Activated CD4-positive, alpha-beta T cell treated with anti-CD3 and anti-CD28 coated beads for 4 hours (primary cell): Measurements from ENCODE around the gene CACNA1S.

Experiments
- DNase-seq, 2 donors: peaks; one replicate each; pipeline ENCODE4 v3.0.0-alpha.2; 2020

CACNA1S gene

DNA sequence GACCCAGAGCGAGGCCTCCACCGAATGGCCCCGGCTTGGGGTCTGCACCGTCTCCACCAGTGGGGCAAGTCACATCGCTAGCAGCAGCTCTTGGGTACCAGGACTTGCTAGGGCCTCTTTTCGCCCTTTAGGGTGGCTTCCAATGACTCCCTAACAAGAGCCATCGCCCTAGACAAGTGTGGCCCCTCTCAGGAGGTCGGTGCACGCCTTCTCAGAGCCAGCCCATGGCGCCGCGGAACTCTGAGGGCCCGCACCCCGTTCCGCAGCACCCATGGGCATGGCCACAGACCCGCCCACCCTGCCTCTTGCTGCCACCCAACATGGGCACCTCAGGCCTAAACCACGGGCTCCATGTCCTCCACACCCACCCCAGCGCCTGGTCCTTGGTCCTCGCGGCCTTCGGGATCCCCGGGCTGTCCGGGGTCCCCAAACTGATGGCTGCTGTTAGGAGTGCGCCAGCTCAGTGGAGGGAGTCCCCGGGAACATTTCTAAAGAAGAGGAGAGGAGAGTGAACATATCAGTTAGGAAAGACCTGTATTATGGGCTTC is 3.2 kb upstream of the CACNA1S start:
- no peak for DNase-seq

DNA sequence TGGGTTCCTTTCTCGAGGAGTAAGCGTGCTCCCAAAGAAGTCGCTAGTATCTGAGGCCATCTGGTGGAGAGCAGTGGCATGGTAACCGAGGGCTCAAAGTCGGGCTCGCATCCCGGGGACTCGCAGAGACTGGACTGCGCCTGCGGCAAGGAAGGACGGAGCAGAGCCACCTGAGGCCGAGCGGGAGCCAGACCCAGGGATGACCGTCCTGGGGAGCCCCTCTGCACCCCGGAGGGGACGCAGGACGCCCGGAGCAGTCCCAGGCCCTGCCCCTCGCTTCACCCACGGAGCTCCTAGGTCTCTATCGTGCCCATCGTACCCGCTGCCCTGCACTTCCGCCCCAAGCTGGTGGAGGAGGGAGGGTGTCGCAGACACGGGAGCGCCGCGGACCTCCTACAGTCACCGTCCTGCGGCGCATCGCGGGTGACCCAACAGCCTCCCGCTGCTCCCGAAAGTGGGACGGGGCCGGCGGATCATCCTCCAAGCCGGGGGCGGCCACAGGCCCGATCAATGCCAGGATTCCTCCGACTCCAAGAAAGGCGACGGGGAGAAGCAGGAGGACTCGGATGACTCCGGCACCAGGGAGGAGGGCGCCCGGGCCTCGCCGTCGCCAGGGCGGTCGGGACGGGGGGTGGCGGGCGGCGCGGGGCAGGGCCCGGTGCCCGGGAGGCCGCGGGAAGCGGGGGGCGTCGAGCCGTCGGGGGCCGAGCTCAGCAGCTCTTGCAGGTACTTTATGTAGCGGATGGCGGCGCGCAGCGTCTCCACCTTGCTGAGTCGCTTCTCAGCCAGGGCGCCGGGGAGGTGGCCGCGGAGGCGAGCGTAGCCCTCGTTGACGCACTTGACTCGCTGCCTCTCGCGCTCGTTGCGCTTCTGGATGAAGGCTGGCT is 2.3 kb upstream of the CACNA1S start:
- DNase-seq, result peak; percentile 65 to 69

DNA sequence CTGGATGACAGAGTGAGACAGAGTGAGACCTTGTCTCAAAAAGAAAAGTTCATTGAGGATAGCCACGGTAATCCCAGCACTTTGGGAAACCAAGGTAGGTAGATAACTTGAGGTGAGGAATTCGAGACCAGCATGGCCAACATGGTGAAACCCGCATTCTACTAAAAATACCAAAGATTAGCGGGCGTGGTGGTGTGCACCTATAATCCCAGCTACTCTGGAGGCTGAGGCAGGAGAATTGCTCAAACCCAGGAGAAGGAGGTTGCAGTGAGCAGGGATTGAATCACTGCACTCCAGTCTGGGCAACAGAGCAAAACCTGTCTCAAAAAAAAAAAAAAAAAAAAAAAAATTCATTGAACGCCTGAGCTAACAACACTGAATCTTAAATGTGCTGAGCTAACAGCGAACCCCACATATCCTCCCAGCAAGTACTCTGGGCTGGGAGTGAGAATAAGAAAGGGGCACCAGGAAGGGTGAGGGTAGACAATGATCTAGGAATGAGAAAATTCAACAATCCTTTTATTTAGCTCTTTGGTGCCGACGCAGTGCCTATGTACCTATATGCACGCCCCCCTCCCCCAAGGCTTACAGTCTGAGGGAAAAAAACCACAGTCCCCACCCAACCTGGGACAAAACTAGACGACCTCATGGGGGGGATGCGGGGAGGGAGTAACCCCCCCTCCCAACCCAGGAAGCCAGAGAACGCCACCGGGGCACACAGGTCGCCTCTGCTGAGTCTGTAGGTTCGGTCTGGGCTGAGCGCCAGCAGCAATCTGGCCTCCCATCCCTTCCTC is 1.4 kb upstream of the CACNA1S start:
- DNase-seq, result no peak

DNA sequence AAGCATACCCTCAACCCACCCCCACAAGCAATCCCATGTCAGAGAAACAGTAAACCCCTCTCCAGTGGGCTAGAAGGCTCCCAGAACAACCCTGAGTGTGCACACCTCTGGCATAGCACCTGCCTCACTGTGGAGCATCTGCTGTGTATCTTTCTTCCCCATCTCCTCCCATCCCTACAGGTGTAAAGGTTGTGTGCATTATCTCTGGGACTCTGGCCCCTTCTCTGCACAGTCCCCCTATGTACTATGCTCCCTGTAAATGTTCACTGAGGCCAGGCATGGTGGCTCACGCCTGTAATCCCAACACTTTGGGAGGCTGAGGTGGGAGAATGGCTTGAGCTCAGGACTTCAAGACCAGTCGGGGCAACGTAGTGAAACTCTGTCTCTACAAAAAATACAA is 700 bp upstream of the CACNA1S start:
- DNase-seq, result no peak

DNA sequence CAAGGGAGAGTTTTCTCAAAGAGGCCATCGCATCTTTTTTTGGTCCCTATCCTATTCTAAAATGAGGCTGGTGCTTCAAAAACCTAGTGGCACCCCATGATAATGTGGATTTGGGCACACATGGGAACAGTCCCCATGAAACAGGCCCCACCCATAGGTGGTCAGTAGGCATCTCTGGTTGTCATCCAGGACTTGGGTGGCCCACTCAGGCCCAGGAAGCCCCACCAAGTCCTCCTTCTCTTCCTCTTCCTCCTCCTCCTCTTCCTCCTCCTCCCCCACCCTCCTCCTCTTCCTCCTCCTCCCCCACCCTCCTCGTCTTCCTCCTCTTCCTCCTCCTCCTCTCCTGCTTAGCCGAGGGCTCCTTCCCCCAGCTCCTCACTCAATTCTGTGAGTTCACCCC is 554 bp downstream of the CACNA1S start:
- DNase-seq, result no peak

DNA sequence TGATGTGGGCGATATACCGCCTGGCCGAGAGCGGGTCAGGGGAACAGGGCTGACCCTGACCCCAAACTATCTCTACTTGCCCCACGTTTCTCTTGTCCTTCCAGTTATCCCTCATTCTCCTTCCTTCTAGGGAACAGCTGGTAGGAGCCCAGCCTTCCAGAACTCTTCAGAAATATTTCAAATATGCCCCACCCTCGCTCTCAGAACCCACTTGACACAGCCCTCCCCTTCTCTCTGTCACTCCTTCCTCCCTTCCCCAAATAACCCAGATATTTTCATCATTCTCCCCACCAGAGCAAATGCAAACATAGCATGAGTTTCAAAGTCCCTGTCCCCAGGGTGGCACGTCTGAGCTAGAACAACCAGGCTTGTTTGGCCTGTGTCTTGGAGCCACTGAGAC is 1.1 kb downstream of the CACNA1S start:
- DNase-seq, result no peak

DNA sequence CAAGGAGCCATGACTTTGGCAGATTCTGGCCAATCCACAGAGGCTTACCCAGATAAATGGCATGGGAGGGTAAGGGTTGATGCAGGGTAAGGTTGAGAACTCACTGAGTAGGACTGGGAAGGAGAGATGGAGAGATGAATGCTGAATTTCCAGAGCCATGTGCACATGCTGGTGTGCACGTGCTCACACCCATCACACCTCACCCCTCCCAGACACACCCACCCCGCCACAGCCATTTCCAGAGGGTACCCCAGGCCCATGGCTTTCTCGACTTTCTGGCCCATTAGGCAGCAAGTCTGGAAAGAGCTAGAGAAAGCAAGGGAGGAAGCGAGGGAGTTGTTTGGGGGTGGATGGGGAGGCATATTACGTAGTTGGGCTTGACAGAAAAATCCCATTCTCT is 1.6 kb downstream of the CACNA1S start:
- DNase-seq, result no peak

DNA sequence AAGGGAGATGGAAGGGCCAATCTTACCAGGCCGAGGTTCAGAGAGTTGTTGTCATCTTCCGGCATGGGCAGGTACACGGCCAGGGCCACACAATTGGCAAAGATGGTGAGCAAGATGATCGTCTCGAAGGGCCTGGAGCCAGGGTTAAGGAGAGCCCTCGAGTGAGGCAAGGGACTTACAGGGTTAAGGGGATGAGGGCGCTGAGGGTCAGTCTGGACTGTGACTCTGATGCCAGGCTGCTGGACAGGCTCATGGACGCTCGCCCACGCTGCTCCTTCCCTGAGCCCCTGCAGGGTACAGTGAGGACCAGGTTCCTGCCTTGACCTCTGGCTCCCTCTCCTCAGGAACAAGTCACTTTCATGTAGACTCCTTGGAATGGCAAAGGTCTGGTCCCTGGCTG is 2.1 kb downstream of the CACNA1S start:
- DNase-seq, result no peak

DNA sequence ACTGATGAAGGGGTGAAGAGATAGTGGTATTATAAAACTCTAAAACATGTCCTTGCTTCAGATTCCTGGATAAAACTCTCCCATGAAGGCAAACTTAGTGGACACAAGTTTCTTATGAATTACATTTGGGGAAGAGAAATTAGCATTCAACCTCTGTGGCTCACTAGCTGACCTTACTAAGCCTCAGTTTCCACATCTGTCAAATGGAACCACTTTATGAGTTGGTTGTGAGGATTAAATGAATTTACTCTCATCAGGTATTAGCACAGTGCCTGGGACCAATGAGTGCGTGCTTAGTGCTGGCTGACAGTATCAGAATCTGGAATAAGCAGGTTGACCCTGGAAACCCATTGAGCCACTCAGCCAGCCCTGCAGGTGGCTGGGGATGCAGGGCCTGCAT is 2.6 kb downstream of the CACNA1S start:
- DNase-seq, result no peak

DNA sequence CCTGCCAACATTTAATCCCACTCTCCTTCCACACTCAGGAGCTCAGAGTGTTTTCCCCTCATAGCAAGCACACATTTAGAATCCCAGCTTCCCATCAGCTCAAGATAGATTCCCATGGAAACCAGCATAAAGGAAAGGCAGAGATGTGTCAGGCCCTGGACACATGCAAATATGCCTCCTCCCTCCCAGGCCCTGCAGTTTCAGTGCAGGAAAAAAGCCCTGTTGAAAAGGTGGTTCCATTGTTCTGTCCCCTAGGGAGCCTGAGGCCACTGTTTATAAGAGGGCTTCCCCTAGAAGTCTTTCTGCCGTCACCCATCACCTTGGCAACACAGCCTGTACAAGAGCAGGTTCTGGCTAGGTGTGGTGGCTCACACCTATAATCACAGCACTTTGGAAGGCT is 3.6 kb downstream of the CACNA1S start:
- DNase-seq, result no peak

DNA sequence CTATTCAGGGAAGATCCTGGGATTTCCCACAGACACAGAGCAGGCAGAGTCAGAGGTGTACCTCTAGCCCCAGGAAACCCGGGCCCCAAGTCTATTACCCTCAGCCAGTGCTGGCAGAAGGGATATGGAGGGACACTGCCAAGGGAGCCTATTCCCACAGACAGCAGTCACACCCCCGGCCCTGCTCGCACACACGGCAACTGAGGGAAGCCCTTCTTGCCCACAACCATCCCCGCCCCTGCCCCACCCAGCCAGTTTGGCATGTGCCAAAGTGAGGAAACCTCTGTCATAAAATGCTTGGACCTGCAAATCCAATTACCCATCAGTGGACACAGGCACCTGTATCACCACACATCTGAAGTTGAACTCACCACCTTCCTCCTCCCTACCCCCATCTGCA is 6.5 kb downstream of the CACNA1S start:
- no peak for DNase-seq

DNA sequence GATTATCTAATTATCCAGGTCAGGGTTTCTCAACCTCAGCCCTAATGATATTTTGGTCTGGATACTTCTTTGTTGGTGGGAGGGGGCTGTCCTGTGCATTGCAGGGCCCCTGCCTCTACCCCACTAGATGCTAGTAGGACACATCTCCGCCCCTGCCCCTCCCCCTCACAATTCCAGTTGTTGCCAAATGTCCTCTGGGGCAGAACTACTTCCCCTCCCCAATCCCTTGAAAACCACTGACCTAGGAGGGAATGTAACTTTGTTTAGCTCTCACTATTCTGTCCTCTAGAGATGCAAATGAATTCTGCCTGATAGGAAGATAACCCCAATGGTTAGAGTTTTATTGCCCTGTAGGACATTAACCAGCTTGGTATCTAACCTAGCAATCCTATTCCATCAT is 8.1 kb downstream of the CACNA1S start:
- DNase-seq, result no peak

DNA sequence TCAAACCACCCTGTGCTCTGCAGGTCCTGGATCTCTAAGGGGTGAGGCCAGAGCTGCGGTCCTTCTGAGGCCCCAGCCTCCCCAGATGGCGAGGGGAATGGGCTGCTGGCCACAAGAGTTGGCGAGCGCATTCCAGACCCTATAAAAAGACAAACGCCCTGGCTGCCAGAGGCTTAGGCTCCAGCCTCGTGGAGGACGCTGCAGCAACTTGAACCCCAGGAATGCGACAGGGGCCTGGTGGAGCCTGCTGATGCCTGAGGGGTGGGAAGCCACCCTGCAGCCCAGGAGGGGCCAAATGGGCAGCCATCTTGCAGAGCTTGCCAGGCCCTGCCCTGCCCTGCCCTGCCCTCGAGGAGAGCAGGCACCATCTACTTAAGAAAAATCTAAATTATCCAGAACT is 8.6 kb downstream of the CACNA1S start:
- DNase-seq, result no peak

DNA sequence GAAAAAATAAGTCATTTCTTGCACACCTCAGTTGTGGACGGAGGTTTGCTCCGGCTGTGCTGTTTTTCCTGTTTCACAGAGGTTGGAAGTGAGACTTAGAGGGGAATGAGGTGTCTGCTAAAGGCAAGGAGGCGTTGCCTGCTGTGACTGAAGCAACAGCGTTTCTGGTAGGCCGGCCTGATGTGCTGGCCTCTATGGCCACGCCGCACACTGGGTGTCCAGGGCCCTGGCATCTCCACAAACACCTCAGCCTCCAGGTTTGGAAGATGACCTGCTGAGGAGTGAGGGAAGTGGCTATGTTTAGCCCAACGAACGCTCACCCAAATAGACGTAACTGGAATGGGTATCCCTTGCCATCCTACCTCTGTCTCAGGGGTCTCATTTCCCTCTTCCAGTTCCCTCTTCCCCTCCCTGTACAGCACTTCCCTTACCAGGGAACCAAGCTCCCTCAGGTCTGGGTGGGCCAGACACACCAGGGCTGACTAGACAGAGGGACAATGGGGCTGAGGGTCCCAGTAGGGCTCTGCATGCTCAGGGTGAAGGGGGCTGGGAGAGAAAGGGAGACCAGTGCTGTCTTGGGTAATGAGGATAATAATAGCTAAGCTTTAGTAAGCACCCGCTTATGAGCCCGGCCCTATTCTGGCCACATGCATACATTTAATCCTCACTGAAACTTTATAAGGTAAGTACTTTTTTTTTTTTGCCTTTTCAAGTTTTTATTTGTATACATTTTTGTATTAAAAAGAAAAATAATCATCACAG is 11.9 kb downstream of the CACNA1S start:
- no peak for DNase-seq

DNA sequence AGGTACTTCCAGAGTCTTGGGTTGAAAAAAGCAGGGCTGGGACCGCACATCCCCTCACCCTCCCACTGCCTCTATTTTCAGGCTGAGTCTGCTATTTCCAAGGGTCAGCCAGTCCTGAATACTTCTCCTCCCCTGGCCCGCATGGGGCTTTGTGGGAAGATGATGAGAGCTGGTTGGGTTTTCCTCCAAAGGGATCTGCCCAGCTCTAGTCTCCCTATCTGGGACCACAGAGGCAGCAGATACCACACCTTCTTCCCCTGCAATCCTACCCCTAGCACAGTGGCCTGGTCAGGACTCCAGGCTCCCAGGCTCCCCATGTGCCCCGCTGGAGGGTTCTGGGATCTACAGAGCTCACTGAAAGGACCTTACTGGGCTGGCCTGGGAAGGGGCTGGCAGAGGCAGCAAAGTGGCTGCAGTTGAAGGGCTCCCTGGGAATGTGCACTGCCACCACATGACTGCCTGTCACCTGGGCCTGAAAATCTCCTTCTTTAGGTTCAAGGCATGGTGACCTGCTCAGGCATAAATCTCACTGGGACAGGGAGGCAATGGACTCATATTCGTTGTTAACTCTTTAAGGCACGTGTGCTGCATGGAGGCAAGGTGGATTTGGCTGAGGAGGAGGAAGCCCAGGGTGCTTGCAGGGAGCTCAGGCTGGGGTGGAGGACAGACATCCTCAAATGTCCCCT is 13.1 kb downstream of the CACNA1S start:
- no peak for DNase-seq

DNA sequence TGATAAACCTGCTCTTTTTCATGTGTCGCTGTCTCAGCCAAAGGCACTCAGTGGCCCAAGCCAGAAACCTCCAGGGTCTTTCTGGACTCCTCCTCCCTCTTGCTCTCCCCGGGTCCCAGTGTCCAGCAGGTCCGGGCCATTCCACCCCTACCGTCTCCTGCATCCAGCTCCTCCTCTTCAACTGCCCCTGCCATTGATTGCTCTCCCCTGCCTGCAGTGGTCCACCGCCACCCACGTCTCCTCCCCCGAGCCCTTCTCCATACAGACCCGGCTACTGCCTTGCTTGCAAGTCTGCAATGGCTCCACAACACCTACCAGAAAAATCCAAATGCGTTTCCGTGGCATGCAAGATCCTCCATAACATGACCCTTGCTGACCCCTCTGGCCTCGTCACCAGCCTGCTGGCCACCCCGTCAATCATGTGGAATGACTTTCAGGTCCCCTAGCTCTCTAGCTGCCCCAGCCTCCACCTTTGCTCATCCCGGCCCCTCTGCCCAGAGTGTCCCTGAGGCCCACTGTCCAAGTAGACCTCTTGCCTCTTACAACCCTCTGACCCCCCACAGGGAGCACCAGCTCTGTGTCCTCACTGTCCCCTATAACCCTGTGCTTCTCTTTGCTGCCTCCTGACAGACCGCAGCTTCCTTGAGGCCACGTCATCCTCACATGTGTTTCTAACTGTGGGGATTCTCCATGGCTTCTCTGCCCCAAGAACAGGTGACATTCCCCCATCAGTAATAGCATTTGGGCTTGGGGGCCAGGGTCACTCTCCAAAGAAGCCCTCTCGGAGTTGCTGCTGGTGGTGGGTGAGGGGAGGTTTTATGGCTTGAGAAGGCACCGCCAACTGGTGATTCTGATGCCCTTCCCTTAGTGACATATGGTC is 15.0 kb downstream of the CACNA1S start:
- DNase-seq, result no peak

DNA sequence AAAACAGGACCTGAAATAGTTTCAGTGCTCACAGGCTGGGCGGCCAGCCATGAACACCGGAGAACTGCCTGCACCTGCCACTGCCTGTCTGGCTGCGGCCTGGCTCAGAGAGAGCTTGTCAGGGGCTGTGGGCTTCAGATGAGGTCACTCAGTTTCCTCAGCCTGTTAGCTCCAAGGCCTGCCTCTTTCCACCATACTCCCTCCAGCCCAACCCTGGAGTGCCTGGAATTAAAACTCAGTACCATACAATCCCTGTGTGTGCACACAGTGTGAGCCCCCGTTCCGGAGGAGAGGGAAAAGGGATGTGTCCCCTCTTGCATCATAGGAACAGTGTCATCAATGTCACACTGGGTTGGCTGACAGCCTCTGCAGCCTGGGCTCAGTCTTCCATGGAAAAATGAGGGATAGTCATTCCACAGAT is 16.2 kb downstream of the CACNA1S start:
- no peak for DNase-seq

DNA sequence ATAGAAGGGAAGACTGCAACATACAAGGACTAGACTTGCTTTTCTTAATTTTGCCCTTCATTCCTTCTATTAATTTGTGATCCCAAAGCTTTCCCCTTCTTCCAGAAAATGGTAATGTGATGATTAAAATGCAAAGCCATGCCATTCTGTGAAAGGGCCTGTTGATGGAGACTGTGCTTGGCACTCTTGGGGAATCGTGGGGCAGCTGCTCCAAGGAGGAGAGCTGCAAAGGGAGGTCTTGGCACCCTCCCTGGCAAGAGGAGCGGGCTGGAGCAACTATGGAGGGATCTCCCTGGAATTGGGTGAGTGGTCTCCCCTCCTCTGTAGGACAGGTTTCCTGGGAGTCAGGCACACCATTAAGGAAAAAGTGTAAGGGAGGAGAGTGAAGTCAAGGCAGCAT is 16.6 kb downstream of the CACNA1S start:
- no peak for DNase-seq

DNA sequence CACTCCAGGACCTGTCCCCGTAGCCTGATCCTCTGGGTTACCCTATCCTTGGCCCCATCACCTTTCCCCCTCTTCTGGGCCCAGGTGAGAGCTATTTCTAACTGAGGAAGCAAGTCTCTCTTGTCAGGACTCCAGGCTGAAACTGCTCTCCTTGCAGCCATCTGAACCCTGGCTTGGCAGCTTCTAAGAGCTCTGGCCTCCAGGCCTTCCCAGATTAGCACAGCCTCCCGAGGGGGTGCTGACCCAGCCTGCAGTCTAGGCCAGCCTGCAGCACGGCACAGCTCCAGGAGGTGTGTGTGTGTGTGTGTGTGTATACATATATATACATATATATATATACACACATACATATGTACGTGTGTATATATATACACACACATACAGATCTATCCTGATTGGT is 17.4 kb downstream of the CACNA1S start:
- no peak for DNase-seq

DNA sequence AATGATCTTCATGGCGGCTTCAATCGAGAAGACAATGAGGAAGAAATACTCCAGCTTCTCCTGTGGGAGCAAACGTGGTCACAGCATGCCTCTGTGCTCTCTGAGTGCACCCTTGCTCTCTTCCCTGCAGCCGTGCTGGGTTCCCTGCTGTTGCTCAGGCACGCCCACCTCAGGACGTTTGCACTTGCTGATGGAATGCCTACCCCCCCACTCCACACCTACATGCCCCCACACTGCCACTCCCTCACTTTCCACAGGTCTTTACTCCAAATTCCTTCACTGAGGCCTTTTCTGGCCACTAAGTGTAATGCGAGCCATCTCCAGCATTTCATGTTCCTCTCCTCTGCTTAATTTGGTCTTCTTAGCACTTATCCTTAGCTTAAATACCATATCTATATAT is 18.3 kb downstream of the CACNA1S start:
- DNase-seq, result no peak

DNA sequence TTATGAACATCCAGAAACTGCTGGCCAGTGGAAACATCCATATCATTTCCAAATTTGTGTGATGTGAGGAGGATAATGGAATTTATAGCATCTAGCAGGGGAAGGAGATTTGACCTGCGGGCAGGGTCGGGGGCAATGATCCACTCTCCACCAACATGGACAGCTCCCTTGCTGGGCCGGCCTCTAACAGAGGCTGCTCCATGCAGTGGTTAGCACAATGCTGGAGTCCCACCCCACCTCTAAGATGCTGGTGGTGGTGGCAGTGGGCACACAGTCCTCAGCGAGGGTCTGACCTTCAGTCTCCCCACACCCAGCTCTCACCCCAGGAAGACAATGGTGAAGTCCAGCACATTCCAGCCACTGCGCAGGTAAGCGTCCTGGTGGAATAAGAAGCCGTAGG is 18.7 kb downstream of the CACNA1S start:
- DNase-seq, result no peak

DNA sequence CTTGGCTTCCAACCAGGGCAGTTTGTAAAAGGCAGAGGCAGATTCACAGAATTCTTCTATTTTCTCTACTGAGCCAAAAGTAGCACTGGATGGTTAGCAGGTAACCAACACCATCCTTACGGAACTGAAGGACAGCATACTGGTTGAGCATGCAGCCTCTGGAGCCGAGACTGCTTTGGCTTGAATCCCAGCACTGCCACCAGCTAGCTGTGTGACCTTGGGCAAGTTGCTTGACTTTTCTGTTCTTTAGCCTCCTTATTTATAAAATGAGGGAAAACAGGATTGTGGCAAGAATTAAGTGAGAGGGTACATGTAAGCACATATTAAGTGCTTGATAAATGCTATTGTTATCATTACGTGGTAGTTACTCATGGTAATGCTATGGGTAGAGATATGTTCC is 19.5 kb downstream of the CACNA1S start:
- no peak for DNase-seq
